A549 (cell line): ENCODE data around the gene FZD1.

Experiments
- BHLHE40 ChIP-seq: IDR thresholded peaks from 2 replicates; pipeline ENCODE4 v1.6.1; 2012; ENCODE audit warnings: low read depth, low read length, inconsistent platforms
- CTCF ChIP-seq: fragments of >200 bp; sonication (Bioruptor Twin); formaldehyde crosslinking; IDR thresholded peaks from 3 replicates; pipeline ENCODE4 v1.5.1; 2016
- EP300 ChIP-seq, 2 experiments: fragments of >200 bp; sonication (Bioruptor Twin); formaldehyde crosslinking; IDR thresholded peaks; 2 replicates in 1 of 2; 3 replicates in 1 of 2; pipeline ENCODE4 v1.6.1; 2016 to 2017
- JUNB ChIP-seq: fragments of >200 bp; sonication (Bioruptor Twin); formaldehyde crosslinking; IDR thresholded peaks from 2 replicates; pipeline ENCODE4 v1.6.1; 2016
- POLR2A ChIP-seq: IDR thresholded peaks from 2 replicates; pipeline ENCODE4 v1.6.1; 2012; ENCODE audit warnings: mild to moderate bottlenecking, low read length
- ZNF302 ChIP-seq: fragments of 250-450 bp; sonication (Bioruptor Pico); IDR thresholded peaks from 2 replicates; pipeline ENCODE4 v1.9.0; 2021; ENCODE audit warnings: inconsistent platforms, mild to moderate bottlenecking, moderate library complexity

- TF ChIP-seq JUNB (no peak), CTCF (no peak), BHLHE40 (no peak), POLR2A (no peak), EP300 (IDR thresholded peaks at IDR 0.05) (no peak), ZNF302 (CRISPR knock-in tag) (no peak)
Observed at GRCh38 chr7:91263384-91264045, 718 bp upstream of the FZD1 start.
